ENCODE results near the gene AFAP1. TPM values are rescaled to one million over a fixed set of nuclear protein-coding genes. Genes with fewer than 3 reads are reported as not detected.

Gene AFAP1
- total RNA-seq, 1 experiment from 2014 or later: 94.7 TPM

- no peak overlapping the region for H3K4me3 ChIP-seq (ENCODE audit: low read depth in 2 of 2, low read length in 2 of 2)
- no peak for ATAC-seq
- no peaks in the 10 kb centered on the region for H3K9me3 ChIP-seq (ENCODE audit: control insufficient read depth, insufficient read depth, low read depth, low read length)
- TF ChIP-seq REST (IDR thresholded peaks at IDR 0.05; ENCODE audit: insufficient read depth in 1 of 2, low read depth in 2 of 2, low read length in 1 of 2) (no peak), POLR2AphosphoS5 (IDR thresholded peaks at IDR 0.05; ENCODE audit: low read depth, low read length) (no peak), TCF7L2 (IDR thresholded peaks at IDR 0.05; ENCODE audit: low read depth, low read length) (no peak)
- POLR2A ChIA-PET: no interaction called here
- no peaks in the 10 kb centered on the region for H3K36me3 ChIP-seq (ENCODE audit: control insufficient read depth, insufficient read depth, low read length)
- no peak for DNase-seq (ENCODE audit: low read depth, low spot score)
- no peak overlapping the region for H3K27ac ChIP-seq (ENCODE audit: low read length)
- CTCF ChIA-PET: no interaction called here
- in situ Hi-C loops (cut with HindIII; ENCODE audit: low pct_unique_long_range_greater_than_20kb, low sequenced_read_pairs) (no loop called here), intact Hi-C loops (cut with micrococcal nuclease; ENCODE audit: unreplicated experiment) (no loop called here)
- BruUV-seq (replicated peaks): no TSS peak
- H3K27me3 ChIP-seq (ENCODE audit: control insufficient read depth, insufficient read depth, low read length): no peaks in the 10 kb centered on the region
- peaks cover 5% of the 10 kb centered on the region for H3K4me1 ChIP-seq (ENCODE audit: control insufficient read depth, insufficient read depth, low read length)
Measured at GRCh38 chr4:7745301-7745885, 194.3 kb downstream of the AFAP1 start.

GRCh38 chr4:7744142-7744804 lies 195.4 kb downstream of the AFAP1 start:
- intact Hi-C loops (cut with micrococcal nuclease; ENCODE audit: unreplicated experiment) (no loop called here), in situ Hi-C loops (cut with HindIII; ENCODE audit: low pct_unique_long_range_greater_than_20kb, low sequenced_read_pairs) (no loop called here)
- POLR2A ChIA-PET: no interaction called here
- Histone ChIP-seq H3K9me3 (ENCODE audit: control insufficient read depth, insufficient read depth, low read depth, low read length) (no peaks in the 10 kb centered on the region), H3K4me1 (ENCODE audit: control insufficient read depth, insufficient read depth, low read length) (no peaks in the 10 kb centered on the region), H3K36me3 (ENCODE audit: control insufficient read depth, insufficient read depth, low read length) (no peaks in the 10 kb centered on the region), H3K27me3 (ENCODE audit: control insufficient read depth, insufficient read depth, low read length) (no peaks in the 10 kb centered on the region), H3K27ac (ENCODE audit: low read length) (no peak overlapping the region), H3K4me3 (ENCODE audit: low read depth in 2 of 2, low read length in 2 of 2) (no peak overlapping the region)
- DNase-seq (ENCODE audit: low read depth, low spot score) (no peak), ATAC-seq (no peak)
- TF ChIP-seq TCF7L2 (IDR thresholded peaks at IDR 0.05; ENCODE audit: low read depth, low read length) (no peak), SIN3A (IDR thresholded peaks at IDR 0.05; ENCODE audit: borderline replicate concordance, insufficient read depth, low read depth, low read length) (no peak), CTCF (IDR thresholded peaks at IDR 0.05) (no peak), POLR2AphosphoS5 (IDR thresholded peaks at IDR 0.05; ENCODE audit: low read depth, low read length) (no peak), REST (IDR thresholded peaks at IDR 0.05; ENCODE audit: insufficient read depth in 1 of 2, low read depth in 2 of 2, low read length in 1 of 2) (no peak)
- BruUV-seq (replicated peaks): no TSS peak
- CTCF ChIA-PET: no interaction called here
